ENCODE data around the gene PPARG. TPM values are rescaled to one million over a fixed set of nuclear protein-coding genes. Genes with fewer than 3 reads are reported as not detected.

Gene PPARG
- polyA plus RNA-seq, 2 of the 4 experiments (the other 2 are of a cell fraction) = 38.9 to 43.1 TPM

- 72% methylated on average over 3 of the region's 3 CpGs for whole genome bisulfite sequencing (ENCODE audit: missing lambda C conversion rate)
- no peak overlapping the region for H3K4me2 ChIP-seq
- H3K27ac ChIP-seq = no peak overlapping the region
- POLR2A ChIA-PET = interaction anchor here (0.7 kb wide), 1 partner anchor 176 kb away, joined by 7 read pairs; no protein-coding TSS in a partner anchor
- DNase-seq (ENCODE audit: low read depth in 1 of 2, low spot score in 1 of 2) (no peak), ATAC-seq (no peak), FAIRE-seq (no peak)
- H3K4me1 ChIP-seq = peaks cover 9% of the 10 kb centered on the region; the same call in 2 of the 3 replicates
- CTCF ChIA-PET = no interaction called here
- H3K4me3 ChIP-seq = no peak overlapping the region
- no peak for TF ChIP-seq EHMT2 (IDR thresholded peaks at IDR 0.05; ENCODE audit: low read depth)
- TF ChIP-seq HOXA7 (CRISPR knock-in tag; IDR thresholded peaks at IDR 0.05) = no peak
- no peak for TF ChIP-seq REST (IDR thresholded peaks at IDR 0.05)
- TF ChIP-seq NFE2L2 (conservative IDR thresholded peaks at IDR 0.05; ENCODE audit: low read length) = no peak
- TF ChIP-seq GATA3 (IDR thresholded peaks at IDR 0.05; ENCODE audit: borderline replicate concordance) = no peak
- no peak for TF ChIP-seq SMC3 (IDR thresholded peaks at IDR 0.05)
- TF ChIP-seq CHD4 (IDR thresholded peaks at IDR 0.05; ENCODE audit: borderline replicate concordance) = no peak
- TF ChIP-seq RAD21 (conservative IDR thresholded peaks at IDR 0.05 in 1 of 2, IDR thresholded peaks at IDR 0.05 in 1 of 2) = no peak
- TF ChIP-seq USF2 (IDR thresholded peaks at IDR 0.05) = no peak
- TF ChIP-seq HMGXB4 (CRISPR knock-in tag; IDR thresholded peaks at IDR 0.05; ENCODE audit: borderline replicate concordance) = no peak
- no peak for TF ChIP-seq HDAC2 (IDR thresholded peaks at IDR 0.05)
- no peak for TF ChIP-seq HES2 (IDR thresholded peaks at IDR 0.05)
- no peak for TF ChIP-seq ZSCAN20 (CRISPR knock-in tag; IDR thresholded peaks at IDR 0.05)
- no peaks in the 10 kb centered on the region for H3K9me3 ChIP-seq
These were observed 10.3 kb upstream of the PPARG start for GRCh38 chr3:12278566-12278965.

- ChIA-PET POLR2A (interaction anchor here (0.7 kb wide), 1 partner anchor 175 kb away, joined by 7 read pairs; no protein-coding TSS in a partner anchor), CTCF (interaction anchor here (0.7 to 1.2 kb wide), 2 partner anchors 104 to 105 kb away, joined by 3 to 4 read pairs; no protein-coding TSS in a partner anchor)
- H3K9me3 ChIP-seq = no peaks in the 10 kb centered on the region
- peak overlapping the region; percentile 1; the same call in 1 of the 3 replicates for H3K4me2 ChIP-seq
- DNase-seq (ENCODE audit: low read depth in 1 of 2, low spot score in 1 of 2) = no peak
- peaks cover 9% of the 10 kb centered on the region; the same call in 2 of the 3 replicates for H3K4me1 ChIP-seq
- whole genome bisulfite sequencing (ENCODE audit: missing lambda C conversion rate) = 82% methylated on average over 10 of the region's 10 CpGs
- TF ChIP-seq HOXB5 (CRISPR knock-in tag; IDR thresholded peaks at IDR 0.05) (no peak), MAFK (IDR thresholded peaks at IDR 0.05; ENCODE audit: partially characterized antibody) (peak; percentile 27), REST (IDR thresholded peaks at IDR 0.05) (no peak)
- H3K27ac ChIP-seq = 0 out of 6 replicates have a peak overlapping the region, but pooled peaks of 1 of the 2 experiments have one; percentile 9
- H3K4me3 ChIP-seq = no peak overlapping the region
- no peak for FAIRE-seq
- ATAC-seq = peak in 1 of 2 experiments; percentile 51; a peak in 2 of 6 replicates
These were observed 9.1 kb upstream of the PPARG start for GRCh38 chr3:12279591-12280326.
